Measurements from ENCODE around the gene PAPSS1. TPM values are rescaled to one million over a fixed set of nuclear protein-coding genes. Genes with fewer than 3 reads are reported as not detected.

The PAPSS1 gene
- total and polyA plus RNA-seq, 10 of the 15 experiments (the other 5 are each of a cell fraction or from before 2014, with no cell fraction given): 22.6 to 73.0 (median 30.6) TPM

DNA sequence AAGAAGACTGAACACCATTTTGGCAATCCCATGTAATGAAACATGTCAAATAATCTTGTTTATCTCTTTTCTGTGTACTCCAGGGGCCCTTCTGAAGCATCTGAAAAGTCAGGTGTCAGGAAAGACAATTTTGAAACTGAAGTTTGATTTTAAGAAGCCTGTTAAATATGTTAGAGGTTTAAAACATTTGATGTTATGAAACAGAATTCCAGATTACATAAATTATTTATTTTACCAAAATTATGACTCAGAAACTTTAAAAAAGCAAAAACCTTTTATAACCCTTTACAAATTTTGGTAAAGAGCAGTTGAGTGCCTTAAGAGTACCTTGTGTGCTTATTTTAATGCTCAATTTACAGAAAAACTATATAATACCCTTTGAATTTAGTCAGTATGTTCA, 130.8 kb downstream of the PAPSS1 start (continued):
- TF ChIP-seq, protein P1, sequence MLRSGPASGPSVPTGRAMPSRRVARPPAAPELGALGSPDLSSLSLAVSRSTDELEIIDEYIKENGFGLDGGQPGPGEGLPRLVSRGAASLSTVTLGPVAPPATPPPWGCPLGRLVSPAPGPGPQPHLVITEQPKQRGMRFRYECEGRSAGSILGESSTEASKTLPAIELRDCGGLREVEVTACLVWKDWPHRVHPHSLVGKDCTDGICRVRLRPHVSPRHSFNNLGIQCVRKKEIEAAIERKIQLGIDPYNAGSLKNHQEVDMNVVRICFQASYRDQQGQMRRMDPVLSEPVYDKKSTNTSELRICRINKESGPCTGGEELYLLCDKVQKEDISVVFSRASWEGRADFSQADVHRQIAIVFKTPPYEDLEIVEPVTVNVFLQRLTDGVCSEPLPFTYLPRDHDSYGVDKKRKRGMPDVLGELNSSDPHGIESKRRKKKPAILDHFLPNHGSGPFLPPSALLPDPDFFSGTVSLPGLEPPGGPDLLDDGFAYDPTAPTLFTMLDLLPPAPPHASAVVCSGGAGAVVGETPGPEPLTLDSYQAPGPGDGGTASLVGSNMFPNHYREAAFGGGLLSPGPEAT (IDR thresholded peaks at IDR 0.05; ENCODE audit: low read depth): no peak
- no peak for TF ChIP-seq STAT3 (IDR thresholded peaks at IDR 0.05; ENCODE audit: low read depth, low read length)
- no peak for TF ChIP-seq HDAC2 (IDR thresholded peaks at IDR 0.05)

DNA sequence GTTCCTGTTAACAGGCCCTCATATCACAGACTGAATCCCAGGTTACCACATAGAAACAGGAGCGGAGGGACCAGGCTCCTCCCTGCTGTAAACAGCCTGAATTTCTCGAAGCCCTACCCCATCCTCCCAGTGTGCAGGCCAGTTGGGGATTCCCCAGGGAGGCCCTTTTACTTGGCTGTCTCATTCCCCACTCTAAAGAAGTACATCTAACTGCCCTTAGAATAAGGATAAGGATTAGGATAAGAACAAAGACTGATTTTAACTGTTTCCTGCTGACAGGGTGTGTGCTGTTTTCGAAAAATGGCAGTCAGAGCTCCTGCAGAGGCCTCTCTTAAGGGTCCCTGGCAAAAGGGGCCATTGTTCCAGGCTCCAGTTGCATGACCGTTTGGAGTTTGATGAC, 133.7 kb downstream of the PAPSS1 start:
- no peaks in the 10 kb centered on the region for H4K20me1 ChIP-seq (ENCODE audit: control insufficient read depth, insufficient read depth)
- SMC1A ChIA-PET (ENCODE audit: uncharacterized antibody, unreplicated experiment): interaction anchor here (0.7 kb wide), 1 partner anchor 97 kb away, joined by 3 read pairs; no protein-coding TSS in a partner anchor
- 26% methylated on average over 4 of the region's 4 CpGs for WGBS (ENCODE audit: insufficient coverage, insufficient replicate concordance, low lambda C conversion rate, missing lambda C conversion rate)
- intact Hi-C loops (cut with micrococcal nuclease; ENCODE audit: unreplicated experiment) (no loop called here), in situ Hi-C loops (cut with MboI) (no loop called here)
- no peak overlapping the region for H3K27ac ChIP-seq (ENCODE audit: control insufficient read depth, insufficient read depth)
- H3K79me2 ChIP-seq (ENCODE audit: control insufficient read depth, insufficient read depth, low read length): no peaks in the 10 kb centered on the region
- ATAC-seq: no peak
- POLR2A ChIA-PET: no interaction called here
- H3K9me3 ChIP-seq (replicated peaks; ENCODE audit: control insufficient read depth, insufficient read depth, low read length): no peaks in the 10 kb centered on the region
- no peak for TF ChIP-seq ETV6 (conservative IDR thresholded peaks at IDR 0.05 in 1 of 2, IDR thresholded peaks at IDR 0.05 in 1 of 2; ENCODE audit: borderline replicate concordance in 1 of 2, low read depth in 1 of 2)
- TF ChIP-seq, protein P2, sequence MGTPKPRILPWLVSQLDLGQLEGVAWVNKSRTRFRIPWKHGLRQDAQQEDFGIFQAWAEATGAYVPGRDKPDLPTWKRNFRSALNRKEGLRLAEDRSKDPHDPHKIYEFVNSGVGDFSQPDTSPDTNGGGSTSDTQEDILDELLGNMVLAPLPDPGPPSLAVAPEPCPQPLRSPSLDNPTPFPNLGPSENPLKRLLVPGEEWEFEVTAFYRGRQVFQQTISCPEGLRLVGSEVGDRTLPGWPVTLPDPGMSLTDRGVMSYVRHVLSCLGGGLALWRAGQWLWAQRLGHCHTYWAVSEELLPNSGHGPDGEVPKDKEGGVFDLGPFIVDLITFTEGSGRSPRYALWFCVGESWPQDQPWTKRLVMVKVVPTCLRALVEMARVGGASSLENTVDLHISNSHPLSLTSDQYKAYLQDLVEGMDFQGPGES (IDR thresholded peaks at IDR 0.05): no peak
- no peak for TF ChIP-seq IKZF1 (conservative IDR thresholded peaks at IDR 0.05)
- TF ChIP-seq, protein P3, sequence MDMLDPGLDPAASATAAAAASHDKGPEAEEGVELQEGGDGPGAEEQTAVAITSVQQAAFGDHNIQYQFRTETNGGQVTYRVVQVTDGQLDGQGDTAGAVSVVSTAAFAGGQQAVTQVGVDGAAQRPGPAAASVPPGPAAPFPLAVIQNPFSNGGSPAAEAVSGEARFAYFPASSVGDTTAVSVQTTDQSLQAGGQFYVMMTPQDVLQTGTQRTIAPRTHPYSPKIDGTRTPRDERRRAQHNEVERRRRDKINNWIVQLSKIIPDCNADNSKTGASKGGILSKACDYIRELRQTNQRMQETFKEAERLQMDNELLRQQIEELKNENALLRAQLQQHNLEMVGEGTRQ (IDR thresholded peaks at IDR 0.05; ENCODE audit: borderline replicate concordance, low read depth, low read length): no peak
- TF ChIP-seq TBL1XR1 (IDR thresholded peaks at IDR 0.05; ENCODE audit: low read depth, low read length): no peak
- no peak for TF ChIP-seq MEF2B (IDR thresholded peaks at IDR 0.05; ENCODE audit: partially characterized antibody, poor library complexity, severe bottlenecking)
- TF ChIP-seq CREB1 (IDR thresholded peaks at IDR 0.05; ENCODE audit: low read depth): no peak
- TF ChIP-seq HDGF (IDR thresholded peaks at IDR 0.05): no peak
- TF ChIP-seq NBN (IDR thresholded peaks at IDR 0.05): no peak
- no peak for TF ChIP-seq CEBPB (IDR thresholded peaks at IDR 0.05; ENCODE audit: borderline replicate concordance in 1 of 2, low read depth in 2 of 2, low read length in 2 of 2)
- TF ChIP-seq PAX8 (IDR thresholded peaks at IDR 0.05): no peak
- TF ChIP-seq WRNIP1 (IDR thresholded peaks at IDR 0.05; ENCODE audit: borderline replicate concordance, low read depth, low read length): no peak
- no peaks in the 10 kb centered on the region for H3K4me1 ChIP-seq (ENCODE audit: control insufficient read depth, insufficient read depth, low read length)
- H3K9ac ChIP-seq (ENCODE audit: control insufficient read depth, insufficient read depth, low read length): no peak overlapping the region
- H3K27me3 ChIP-seq (replicated peaks in 1 of 2; ENCODE audit: control insufficient read depth in 2 of 2, insufficient read depth in 2 of 2, low read length in 1 of 2): no peaks in the 10 kb centered on the region
- no peak overlapping the region for H3K4me2 ChIP-seq (ENCODE audit: control insufficient read depth, insufficient read depth)
- no peak for FAIRE-seq
- DNase-seq (ENCODE audit: low read depth, low spot score): no peak
- no peaks in the 10 kb centered on the region for H3K36me3 ChIP-seq (ENCODE audit: control insufficient read depth in 2 of 2, insufficient read depth in 2 of 2, low read length in 1 of 2)
- RAD21 ChIA-PET (ENCODE audit: unreplicated experiment): no interaction called here
- no TSS peak for BruUV-seq (replicated peaks)
- no peak overlapping the region for H2AFZ ChIP-seq (ENCODE audit: control insufficient read depth, low read depth, low read length)
- CTCF ChIA-PET: no interaction called here
- H3K4me3 ChIP-seq: no peak overlapping the region
